NCI-H1092 treated with DMSO at 0.1 percent for 48 hours (cell line): Measurements from ENCODE around the gene OLFML2B.
"Not testable (repeated sequence)": the region's sequence is repeated elsewhere in the genome, so short reads cannot be mapped to it uniquely, and the experiment has no call there.

ENCODE experiments used
- DNase-seq: peaks from one replicate; lab custom pipeline; 2025; lab: John Stamatoyannopoulos, UW

The OLFML2B gene

GRCh38 chr1:162023547-162024501, at the start of gene OLFML2B:
Gene OLFML2B, minus strand, starts transcription at chr1:162023869. Its CDS starts 439 bp downstream, at chr1:162023430.
- DNase-seq = peak; percentile 62

GRCh38 chr1:162072740-162073139, 49.1 kb upstream of the OLFML2B start:
- peak; percentile 91 for DNase-seq

GRCh38 chr1:162070825-162071224, 47.2 kb upstream of the OLFML2B start:
- DNase-seq = peak; percentile 9

GRCh38 chr1:162070094-162070748, 46.6 kb upstream of the OLFML2B start:
- peak; percentile 62 for DNase-seq

- DNase-seq = peak; percentile 79
Measured at GRCh38 chr1:162069334-162070093, 45.8 kb upstream of the OLFML2B start, which contains the start of gene NOS1AP. Gene NOS1AP, plus strand, starts transcription at chr1:162069691. Its CDS starts 487 bp downstream, at chr1:162070178.

- no peak for DNase-seq
Measured at GRCh38 chr1:162068301-162068700, 44.6 kb upstream of the OLFML2B start.

GRCh38 chr1:162067466-162067865, 43.8 kb upstream of the OLFML2B start:
- no peak for DNase-seq

GRCh38 chr1:162066836-162067235, 43.2 kb upstream of the OLFML2B start:
- not testable (repeated sequence) for DNase-seq

- DNase-seq = no peak
Measured at GRCh38 chr1:162065016-162065415, 41.3 kb upstream of the OLFML2B start.

- peak; percentile 87 for DNase-seq
Measured at GRCh38 chr1:162062542-162063015, 38.9 kb upstream of the OLFML2B start.

- DNase-seq = no peak
Measured at GRCh38 chr1:162060314-162060713, 36.6 kb upstream of the OLFML2B start.

- no peak for DNase-seq
Measured at GRCh38 chr1:162059721-162060120, 36.1 kb upstream of the OLFML2B start.

- no peak for DNase-seq
Measured at GRCh38 chr1:162056579-162056978, 32.9 kb upstream of the OLFML2B start.

- peak; percentile 74 for DNase-seq
Measured at GRCh38 chr1:162056043-162056442, 32.4 kb upstream of the OLFML2B start.

- no peak for DNase-seq
Measured at GRCh38 chr1:162055062-162055461, 31.4 kb upstream of the OLFML2B start.

GRCh38 chr1:162053949-162054348, 30.3 kb upstream of the OLFML2B start:
- not testable (repeated sequence) for DNase-seq

- DNase-seq = no peak
Measured at GRCh38 chr1:162046921-162047320, 23.3 kb upstream of the OLFML2B start.

- DNase-seq = no peak
Measured at GRCh38 chr1:162042361-162042760, 18.7 kb upstream of the OLFML2B start.

GRCh38 chr1:162040657-162041056, 17.0 kb upstream of the OLFML2B start:
- DNase-seq = no peak

- DNase-seq = no peak
Measured at GRCh38 chr1:162040001-162040400, 16.3 kb upstream of the OLFML2B start.

GRCh38 chr1:162038624-162039023, 15.0 kb upstream of the OLFML2B start:
- DNase-seq = no peak

- no peak for DNase-seq
Measured at GRCh38 chr1:162036163-162036562, 12.5 kb upstream of the OLFML2B start.
